SU-DHL-6 (cell line): ENCODE data around the gene LIPE.

Experiments
- EZH2phosphoT487 ChIP-seq: fragments of 200-600 bp; sonication (generic), shearing (Covaris generic); conservative IDR thresholded peaks from 2 replicates; pipeline ENCODE4 v1.6.1; 2018; ENCODE audit warnings: mild to moderate bottlenecking, antibody characterized with exemption, low read length, moderate library complexity, mixed read lengths
- TF ChIP-seq, protein P1 (sequence below): fragments of 200-600 bp; sonication (generic); IDR thresholded peaks from one replicate; pipeline ENCODE4 v1.5.1; 2017; ENCODE audit warnings: antibody characterized with exemption, mild to moderate bottlenecking, low read length, moderate library complexity; ENCODE audit not compliant: insufficient read depth, poor library complexity, severe bottlenecking

DNA sequence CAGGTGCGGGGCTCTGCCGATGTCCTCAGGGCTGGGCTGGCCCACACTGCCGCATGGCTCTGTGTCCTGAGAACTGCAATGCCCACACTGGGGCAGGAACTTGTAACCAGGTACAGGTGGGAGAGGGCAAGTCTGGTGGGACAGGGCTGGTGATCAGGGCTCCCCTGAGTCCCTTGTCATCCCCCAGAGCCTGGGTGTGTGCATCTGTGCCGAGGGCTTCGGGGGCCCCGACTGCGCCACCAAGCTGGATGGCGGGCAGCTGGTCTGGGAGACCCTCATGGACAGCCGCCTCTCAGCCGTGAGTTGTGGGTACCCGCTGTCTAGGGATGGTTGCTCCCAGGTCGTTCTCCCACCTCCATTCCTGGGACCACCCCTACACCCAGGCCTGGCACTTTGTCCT is 71.3 kb downstream of the LIPE start:
- TF ChIP-seq, protein P1, sequence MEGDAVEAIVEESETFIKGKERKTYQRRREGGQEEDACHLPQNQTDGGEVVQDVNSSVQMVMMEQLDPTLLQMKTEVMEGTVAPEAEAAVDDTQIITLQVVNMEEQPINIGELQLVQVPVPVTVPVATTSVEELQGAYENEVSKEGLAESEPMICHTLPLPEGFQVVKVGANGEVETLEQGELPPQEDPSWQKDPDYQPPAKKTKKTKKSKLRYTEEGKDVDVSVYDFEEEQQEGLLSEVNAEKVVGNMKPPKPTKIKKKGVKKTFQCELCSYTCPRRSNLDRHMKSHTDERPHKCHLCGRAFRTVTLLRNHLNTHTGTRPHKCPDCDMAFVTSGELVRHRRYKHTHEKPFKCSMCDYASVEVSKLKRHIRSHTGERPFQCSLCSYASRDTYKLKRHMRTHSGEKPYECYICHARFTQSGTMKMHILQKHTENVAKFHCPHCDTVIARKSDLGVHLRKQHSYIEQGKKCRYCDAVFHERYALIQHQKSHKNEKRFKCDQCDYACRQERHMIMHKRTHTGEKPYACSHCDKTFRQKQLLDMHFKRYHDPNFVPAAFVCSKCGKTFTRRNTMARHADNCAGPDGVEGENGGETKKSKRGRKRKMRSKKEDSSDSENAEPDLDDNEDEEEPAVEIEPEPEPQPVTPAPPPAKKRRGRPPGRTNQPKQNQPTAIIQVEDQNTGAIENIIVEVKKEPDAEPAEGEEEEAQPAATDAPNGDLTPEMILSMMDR = no peak
- TF ChIP-seq EZH2phosphoT487 = no peak
